Prostate gland (tissue), 2 donors: ENCODE results near the gene DEFB123.

ENCODE experiments used
- POLR2A ChIP-seq: fragments of 450-650 bp; IDR thresholded peaks from one replicate; pipeline ENCODE4 v1.6.1; 2016; ENCODE audit warnings: antibody characterized with exemption, mild to moderate bottlenecking
- POLR2AphosphoS5 ChIP-seq: sonication (generic); formaldehyde crosslinking; IDR thresholded peaks from one replicate; pipeline ENCODE4 v1.6.1; 2017; ENCODE audit warnings: antibody characterized with exemption
- TF ChIP-seq, protein P1 (sequence below), 4 experiments: fragments of 200-600 bp in 2 of 4; fragments of 450-650 bp in 2 of 4; sonication (generic) in 2 of 4; IDR thresholded peaks; 1 replicate in 3 of 4; 2 replicates in 1 of 4; pipeline ENCODE4 v1.5.1; 2016 to 2019; ENCODE audit warnings: antibody characterized with exemption in 4 of 4, mild to moderate bottlenecking in 2 of 4, moderate library complexity in 2 of 4

DNA sequence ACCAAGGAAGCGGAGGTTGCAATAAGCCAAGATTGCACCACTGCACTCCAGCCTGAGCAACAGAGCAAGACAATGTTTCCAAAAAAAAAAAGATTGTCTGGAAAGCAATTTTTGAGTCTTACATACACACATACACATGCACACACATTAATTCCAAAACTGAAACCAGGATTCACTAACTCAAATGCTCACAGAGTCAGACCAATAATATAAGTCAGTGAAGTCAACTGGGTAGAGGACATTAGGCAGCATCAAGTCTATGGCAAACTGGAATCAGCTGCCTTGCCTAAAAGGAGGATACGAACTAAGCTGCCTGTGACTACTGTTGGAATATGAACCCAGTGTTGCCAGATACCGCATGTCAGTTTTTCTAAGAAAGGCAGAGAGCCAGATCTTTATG, 50.3 kb downstream of the DEFB123 start:
- TF ChIP-seq POLR2A (no peak), POLR2AphosphoS5 (no peak)
- TF ChIP-seq, protein P1, sequence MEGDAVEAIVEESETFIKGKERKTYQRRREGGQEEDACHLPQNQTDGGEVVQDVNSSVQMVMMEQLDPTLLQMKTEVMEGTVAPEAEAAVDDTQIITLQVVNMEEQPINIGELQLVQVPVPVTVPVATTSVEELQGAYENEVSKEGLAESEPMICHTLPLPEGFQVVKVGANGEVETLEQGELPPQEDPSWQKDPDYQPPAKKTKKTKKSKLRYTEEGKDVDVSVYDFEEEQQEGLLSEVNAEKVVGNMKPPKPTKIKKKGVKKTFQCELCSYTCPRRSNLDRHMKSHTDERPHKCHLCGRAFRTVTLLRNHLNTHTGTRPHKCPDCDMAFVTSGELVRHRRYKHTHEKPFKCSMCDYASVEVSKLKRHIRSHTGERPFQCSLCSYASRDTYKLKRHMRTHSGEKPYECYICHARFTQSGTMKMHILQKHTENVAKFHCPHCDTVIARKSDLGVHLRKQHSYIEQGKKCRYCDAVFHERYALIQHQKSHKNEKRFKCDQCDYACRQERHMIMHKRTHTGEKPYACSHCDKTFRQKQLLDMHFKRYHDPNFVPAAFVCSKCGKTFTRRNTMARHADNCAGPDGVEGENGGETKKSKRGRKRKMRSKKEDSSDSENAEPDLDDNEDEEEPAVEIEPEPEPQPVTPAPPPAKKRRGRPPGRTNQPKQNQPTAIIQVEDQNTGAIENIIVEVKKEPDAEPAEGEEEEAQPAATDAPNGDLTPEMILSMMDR (IDR thresholded peaks at IDR 0.05): no peak
